Left lung (tissue), 10 donors: ENCODE data around the gene SAMD9. TPM values are rescaled to one million over a fixed set of nuclear protein-coding genes. Genes with fewer than 3 reads are reported as not detected.
"Not testable (repeated sequence)": the region's sequence is repeated elsewhere in the genome, so short reads cannot be mapped to it uniquely, and the experiment has no call there.

Experiments used
- ATAC-seq: fragments of 200-7000 bp; cut with Tn5 transposase; one replicate; pipeline ENCODE4 v1.9.1; 2020; ENCODE audit warnings: moderate library complexity
- DNase-seq, 4 donors: peaks; one replicate each; pipeline ENCODE4 v3.0.0-alpha.2; 2013 to 2020
- H3K27ac ChIP-seq, 2 donors: fragments of 200-600 bp; sonication (generic) in 1 of 2; one replicate each; pipeline versions ENCODE4 v1.5.0 to v1.8.0; 2020 to 2021
- H3K27me3 ChIP-seq, 2 donors: fragments of 200-600 bp; sonication (generic) in 1 of 2; one replicate each; pipeline versions ENCODE4 v1.5.0 to v1.8.0; 2020 to 2021
- H3K36me3 ChIP-seq, 2 donors: fragments of 200-600 bp; sonication (generic) in 1 of 2; one replicate each; pipeline versions ENCODE4 v1.5.0 to v1.8.0; 2020 to 2021
- H3K4me1 ChIP-seq, 2 donors: fragments of 200-600 bp; one replicate each; pipeline ENCODE4 v1.8.0; 2021
- H3K4me3 ChIP-seq, 2 donors: fragments of 200-600 bp; sonication (generic) in 1 of 2; one replicate each; pipeline versions ENCODE4 v1.5.0 to v1.8.0; 2020 to 2021; ENCODE audit warnings: mild to moderate bottlenecking in 1 of 2
- H3K9me3 ChIP-seq, 2 donors: fragments of 200-600 bp; sonication (generic) in 1 of 2; one replicate each; pipeline versions ENCODE4 v1.5.0 to v1.8.0; 2020 to 2021
- CTCF ChIP-seq, 2 donors: fragments of 200-600 bp; sonication (generic) in 1 of 2; IDR thresholded peaks; one replicate each; pipeline versions ENCODE4 v1.5.0 to v1.8.0; 2021; ENCODE audit warnings: antibody characterized with exemption in 2 of 2
- intact Hi-C, 2 donors: fragments of 100-400 bp; cut with DNase I; formaldehyde crosslinking; loops; one replicate each; pipeline versions ENCODE4 v1.11.2 to v1.14.2; 2022
- polyA plus RNA-seq, 6 donors: library from polyadenylated mRNA; unstranded; fragments of 120-200 nt; gene quantifications; one replicate each; pipeline ENCODE4 v1.2.1, GENCODE V29; 2013; ENCODE audit not compliant: insufficient read length in 6 of 6
- total RNA-seq, 2 donors: library from RNA; stranded (reverse); fragmentation: NEBNext Ultra II Directional; extraction: Animal tissue kit (Norgen Biotek cat#: 25700); gene quantifications; one replicate each; pipeline ENCODE4 v1.2.1, GENCODE V29; 2021
- donor health status: DM: no; HTN: yes; CAD: no.
- donor health status: DM: no; HTN: no; CAD: no.

SAMD9 gene
- total and polyA plus RNA-seq, 8 donors = 8.8 to 18.7 (median 10.6) TPM

- intact Hi-C loops = no loop called here
- Histone ChIP-seq H3K4me3 (no peak overlapping the region), H3K27ac (no peak overlapping the region), H3K36me3 (no peaks in the 10 kb centered on the region), H3K4me1 (no peaks in the 10 kb centered on the region), H3K9me3 (peaks cover 0 to 52% of the 10 kb centered on the region in 2 donors), H3K27me3 (no peaks in the 10 kb centered on the region)
- ATAC-seq (no peak), DNase-seq (peak in 1 of 4 donors; percentile 23)
- TF ChIP-seq CTCF (IDR thresholded peaks at IDR 0.05) = no peak
Observed at GRCh38 chr7:93097388-93097787, 20.4 kb downstream of the SAMD9 start.

- no peaks in the 10 kb centered on the region for H3K4me1 ChIP-seq
- no peak overlapping the region for H3K4me3 ChIP-seq
- TF ChIP-seq CTCF (IDR thresholded peaks at IDR 0.05) = peak in 1 of 2 donors; percentile 13
- no peak overlapping the region for H3K27ac ChIP-seq
- intact Hi-C loops = loop anchor here in 1 of 2 donors (5.0 kb wide), 1 partner anchor 134 kb away; the partner anchor contains the start of gene HEPACAM2
- ATAC-seq (peak; percentile 74), DNase-seq (no peak)
- no peaks in the 10 kb centered on the region for H3K36me3 ChIP-seq
- peaks cover 0 to 15% of the 10 kb centered on the region in 2 donors for H3K9me3 ChIP-seq
- no peaks in the 10 kb centered on the region for H3K27me3 ChIP-seq
Observed at GRCh38 chr7:93092757-93093370, 24.9 kb downstream of the SAMD9 start.

GRCh38 chr7:93073357-93073756 lies 44.4 kb downstream of the SAMD9 start:
- H3K9me3 ChIP-seq = peaks cover 0 to 11% of the 10 kb centered on the region in 2 donors
- H3K4me1 ChIP-seq, H3K4me3 ChIP-seq, intact Hi-C loops, ATAC-seq, H3K27ac ChIP-seq, H3K27me3 ChIP-seq, H3K36me3 ChIP-seq: not testable (repeated sequence)
- peak in 1 of 4 donors; percentile 67 for DNase-seq

- H3K27me3 ChIP-seq = no peaks in the 10 kb centered on the region
- H3K4me1 ChIP-seq = no peaks in the 10 kb centered on the region
- DNase-seq = no peak
- no peak overlapping the region for H3K27ac ChIP-seq
- H3K36me3 ChIP-seq = no peaks in the 10 kb centered on the region
- peaks cover 0 to 10% of the 10 kb centered on the region in 2 donors for H3K9me3 ChIP-seq
- no peak for ATAC-seq
- intact Hi-C loops = no loop called here
- H3K4me3 ChIP-seq = no peak overlapping the region
- TF ChIP-seq CTCF (IDR thresholded peaks at IDR 0.05) = no peak
Observed at GRCh38 chr7:93062599-93062998, 55.2 kb downstream of the SAMD9 start.

GRCh38 chr7:93060865-93061264 lies 56.9 kb downstream of the SAMD9 start:
- intact Hi-C loops = no loop called here
- no peak for ATAC-seq

More at GRCh38 chr7:93060865-93061264, 56.9 kb downstream of the SAMD9 start:
- no peak for DNase-seq
- no peaks in the 10 kb centered on the region for H3K4me1 ChIP-seq
- H3K4me3 ChIP-seq = no peak overlapping the region
- no peaks in the 10 kb centered on the region for H3K36me3 ChIP-seq
- H3K27me3 ChIP-seq = no peaks in the 10 kb centered on the region
- H3K9me3 ChIP-seq = peaks cover 0 to 5% of the 10 kb centered on the region in 2 donors
- no peak overlapping the region for H3K27ac ChIP-seq
- TF ChIP-seq CTCF (IDR thresholded peaks at IDR 0.05) = no peak
